PC-9 (cell line): ENCODE data around the gene TBX5.

ENCODE experiments used
- CTCF ChIP-seq: fragments of 200-600 bp; sonication (generic); conservative IDR thresholded peaks from 2 replicates; pipeline ENCODE4 v1.6.1; 2017; ENCODE audit warnings: mixed run types, antibody characterized with exemption, mild to moderate bottlenecking, moderate library complexity
- EZH2 ChIP-seq: fragments of 200-600 bp; sonication (generic); IDR thresholded peaks from 2 replicates; pipeline ENCODE4 v1.8.0; 2017; ENCODE audit warnings: antibody characterized with exemption, low read depth

GRCh38 chr12:114318984-114319383 is 87.0 kb downstream of the TBX5 start:
- no peak for TF ChIP-seq CTCF
- TF ChIP-seq EZH2, result no peak
